Neutrophil (primary cell): ENCODE data around the gene UQCC2.

Experiments used
- H3K27ac ChIP-seq: fragments of 200-600 bp; sonication (generic); 2 replicates; pipeline ENCODE4 v1.5.1; 2016; ENCODE audit warnings: mild to moderate bottlenecking, moderate library complexity
- H3K27me3 ChIP-seq: fragments of 200-600 bp; sonication (generic); 2 replicates; pipeline ENCODE4 v1.6.0; 2016; ENCODE audit warnings: mild to moderate bottlenecking
- H3K36me3 ChIP-seq: fragments of 200-600 bp; sonication (generic); 2 replicates; pipeline ENCODE4 v1.5.1; 2017
- H3K4me1 ChIP-seq, 2 experiments: fragments of 200-600 bp in 1 of 2; sonication (generic) in 1 of 2; 1 replicate in 1 of 2; 2 replicates in 1 of 2; pipeline versions ENCODE4 v1.5.1 to v1.6.1; 2013 to 2016; ENCODE audit warnings: low read depth in 1 of 2, low read length in 1 of 2, mild to moderate bottlenecking in 1 of 2, moderate library complexity in 1 of 2; ENCODE audit not compliant: control insufficient read depth in 1 of 2, insufficient read depth in 1 of 2
- H3K4me3 ChIP-seq, 2 experiments: fragments of 200-600 bp in 1 of 2; sonication (generic) in 1 of 2; 1 replicate in 1 of 2; 2 replicates in 1 of 2; pipeline ENCODE4 v1.5.1; 2013 to 2016; ENCODE audit warnings: low read depth in 1 of 2, low read length in 1 of 2, mild to moderate bottlenecking in 1 of 2, moderate library complexity in 1 of 2
- H3K9me3 ChIP-seq: fragments of 200-600 bp; sonication (generic); 2 replicates; pipeline ENCODE4 v1.5.1; 2016
- TF ChIP-seq, protein P1 (sequence below): fragments of 200-600 bp; sonication (generic); IDR thresholded peaks from 2 replicates; pipeline ENCODE4 v1.5.1; 2016; ENCODE audit warnings: antibody characterized with exemption

UQCC2 gene

DNA sequence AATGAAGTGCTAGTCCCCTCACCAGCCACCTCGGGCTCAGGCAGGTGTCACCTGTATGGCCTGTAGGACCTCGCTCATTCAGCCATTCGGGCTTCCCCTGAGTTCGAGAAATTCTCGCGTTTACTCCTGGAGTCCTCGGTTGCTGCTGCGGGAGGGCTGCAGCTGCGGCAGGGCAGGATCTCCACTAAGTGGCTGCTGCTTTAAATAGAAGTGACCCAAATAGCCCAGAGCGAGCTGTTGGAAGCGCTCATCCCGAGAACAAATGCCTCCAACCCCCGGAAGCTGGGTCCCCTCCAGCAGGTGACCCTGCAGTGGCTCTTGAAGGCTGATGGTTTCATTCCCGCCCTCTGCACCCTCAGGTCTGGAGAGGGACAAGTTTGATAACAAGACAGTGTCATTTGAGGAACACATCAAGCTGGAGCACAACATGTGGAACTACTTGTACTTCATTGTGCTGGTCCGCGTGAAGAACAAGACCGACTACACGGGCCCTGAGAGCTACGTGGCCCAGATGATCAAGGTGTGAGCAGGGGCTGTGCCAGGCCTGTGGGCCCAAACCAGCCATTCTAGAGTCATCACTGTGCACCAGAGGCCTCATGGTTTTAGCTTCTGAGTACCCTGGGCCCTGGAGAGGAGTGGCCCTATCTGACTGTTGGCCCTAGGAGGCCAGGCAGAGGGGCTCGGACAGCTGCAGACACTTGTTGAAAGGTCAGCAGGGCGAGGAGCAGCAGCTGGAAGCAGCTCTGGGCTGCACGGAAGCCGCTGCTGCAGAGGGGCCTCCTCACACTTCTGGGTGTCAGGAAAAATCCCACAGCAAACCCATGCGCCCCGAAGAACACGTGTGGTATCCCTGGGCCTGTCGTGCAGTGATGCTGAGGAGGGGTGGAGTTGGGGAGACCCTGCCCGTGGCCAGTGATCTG is 18.1 kb downstream of the UQCC2 start:
- Histone ChIP-seq H3K36me3 (peaks cover 18% of the 10 kb centered on the region), H3K4me1 (no peaks in the 10 kb centered on the region), H3K27me3 (no peaks in the 10 kb centered on the region), H3K27ac (no peak overlapping the region), H3K9me3 (no peaks in the 10 kb centered on the region), H3K4me3 (no peak overlapping the region)
- TF ChIP-seq, protein P1, sequence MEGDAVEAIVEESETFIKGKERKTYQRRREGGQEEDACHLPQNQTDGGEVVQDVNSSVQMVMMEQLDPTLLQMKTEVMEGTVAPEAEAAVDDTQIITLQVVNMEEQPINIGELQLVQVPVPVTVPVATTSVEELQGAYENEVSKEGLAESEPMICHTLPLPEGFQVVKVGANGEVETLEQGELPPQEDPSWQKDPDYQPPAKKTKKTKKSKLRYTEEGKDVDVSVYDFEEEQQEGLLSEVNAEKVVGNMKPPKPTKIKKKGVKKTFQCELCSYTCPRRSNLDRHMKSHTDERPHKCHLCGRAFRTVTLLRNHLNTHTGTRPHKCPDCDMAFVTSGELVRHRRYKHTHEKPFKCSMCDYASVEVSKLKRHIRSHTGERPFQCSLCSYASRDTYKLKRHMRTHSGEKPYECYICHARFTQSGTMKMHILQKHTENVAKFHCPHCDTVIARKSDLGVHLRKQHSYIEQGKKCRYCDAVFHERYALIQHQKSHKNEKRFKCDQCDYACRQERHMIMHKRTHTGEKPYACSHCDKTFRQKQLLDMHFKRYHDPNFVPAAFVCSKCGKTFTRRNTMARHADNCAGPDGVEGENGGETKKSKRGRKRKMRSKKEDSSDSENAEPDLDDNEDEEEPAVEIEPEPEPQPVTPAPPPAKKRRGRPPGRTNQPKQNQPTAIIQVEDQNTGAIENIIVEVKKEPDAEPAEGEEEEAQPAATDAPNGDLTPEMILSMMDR = no peak

DNA sequence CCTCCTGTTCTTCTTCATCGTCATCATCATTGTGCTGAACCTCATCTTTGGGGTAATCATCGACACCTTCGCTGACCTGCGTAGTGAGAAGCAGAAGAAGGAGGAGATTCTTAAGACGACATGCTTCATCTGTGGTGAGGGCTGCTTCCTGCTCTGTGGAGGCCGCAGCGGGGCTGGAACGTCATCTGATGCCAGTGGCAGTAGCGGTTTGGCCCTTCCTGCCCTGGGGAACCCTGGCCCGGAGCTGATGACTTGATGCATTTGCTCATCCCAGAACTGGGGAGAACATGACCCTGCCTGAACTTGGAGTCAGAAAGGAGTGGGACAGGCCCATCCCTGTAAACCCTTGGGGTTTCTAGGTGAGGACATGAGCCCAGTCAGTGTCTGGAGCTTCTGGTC is 18.7 kb downstream of the UQCC2 start:
- H3K9me3 ChIP-seq = no peaks in the 10 kb centered on the region
- no peaks in the 10 kb centered on the region for H3K4me1 ChIP-seq
- H3K27me3 ChIP-seq = no peaks in the 10 kb centered on the region
- H3K27ac ChIP-seq = no peak overlapping the region
- H3K4me3 ChIP-seq = no peak overlapping the region
- TF ChIP-seq, protein P1 = no peak
- peaks cover 18% of the 10 kb centered on the region for H3K36me3 ChIP-seq

DNA sequence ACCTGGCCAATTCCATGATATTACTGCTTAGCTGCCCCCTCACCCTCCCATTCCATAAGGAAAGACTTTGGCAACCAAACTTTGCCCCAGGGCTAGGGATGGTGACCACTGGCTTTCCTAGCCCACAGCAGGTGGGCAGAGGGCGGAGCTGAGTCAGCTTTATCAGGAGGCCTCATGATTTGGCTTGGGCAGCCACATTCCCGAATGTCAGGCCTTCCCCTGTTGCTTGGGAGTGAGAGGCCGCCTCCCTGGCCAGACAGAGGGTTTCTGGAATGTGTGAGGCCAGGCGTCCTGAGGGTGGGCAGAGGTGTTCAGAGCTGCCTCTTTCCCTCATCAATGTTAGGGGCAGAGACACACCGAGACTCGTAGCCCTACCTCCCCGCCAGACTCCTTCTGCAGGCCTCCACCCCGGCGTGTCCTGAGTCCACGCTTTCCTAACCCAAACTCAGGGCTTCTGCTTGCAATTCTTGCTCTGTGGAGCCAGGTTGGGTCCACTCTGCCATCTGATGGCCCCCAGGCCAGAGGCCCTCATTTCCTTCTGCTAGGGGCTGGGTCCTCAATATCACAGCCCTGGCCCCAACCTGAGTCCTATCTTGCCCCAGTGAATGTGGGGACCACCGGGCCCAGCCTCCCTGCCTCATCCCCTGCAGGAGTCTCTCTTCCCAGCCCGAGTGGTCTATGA is 19.3 kb downstream of the UQCC2 start:
- peaks cover 17% of the 10 kb centered on the region for H3K36me3 ChIP-seq
- no peaks in the 10 kb centered on the region for H3K4me1 ChIP-seq

DNA sequence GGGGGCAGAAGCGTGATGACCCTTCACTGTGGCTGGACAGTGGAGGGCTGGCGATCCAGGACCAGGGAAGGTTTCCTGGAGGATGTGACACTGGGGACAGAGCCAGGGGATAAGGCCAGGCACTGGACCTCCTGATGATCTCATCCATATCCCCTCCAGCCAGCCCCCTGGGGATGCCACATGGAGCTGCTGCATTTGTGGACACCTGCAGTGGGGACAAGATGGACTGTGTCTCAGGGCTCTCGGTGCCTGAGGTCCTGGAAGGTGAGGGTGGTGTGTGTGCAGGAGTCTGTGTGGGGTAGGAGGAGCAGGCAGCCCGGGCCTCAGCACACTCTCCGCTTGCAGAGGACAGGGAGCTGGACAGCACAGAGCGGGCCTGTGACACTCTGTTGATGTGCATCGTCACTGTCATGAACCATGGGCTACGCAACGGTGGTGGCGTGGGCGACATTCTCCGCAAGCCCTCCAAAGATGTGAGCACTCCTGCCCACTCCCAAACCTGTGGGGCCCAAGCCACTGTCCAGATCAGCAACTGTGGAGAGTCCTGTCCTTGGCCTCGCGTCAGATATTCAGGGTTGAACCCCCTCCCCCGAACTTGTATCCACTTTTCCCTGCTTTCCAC is 19.9 kb downstream of the UQCC2 start:
- H3K4me1 ChIP-seq = no peaks in the 10 kb centered on the region

More for the DNA sequence above, 19.3 kb downstream of the UQCC2 start:
- Histone ChIP-seq H3K27me3 (no peaks in the 10 kb centered on the region), H3K9me3 (no peaks in the 10 kb centered on the region), H3K4me3 (no peak overlapping the region), H3K27ac (no peak overlapping the region)
- TF ChIP-seq, protein P1 = no peak

DNA sequence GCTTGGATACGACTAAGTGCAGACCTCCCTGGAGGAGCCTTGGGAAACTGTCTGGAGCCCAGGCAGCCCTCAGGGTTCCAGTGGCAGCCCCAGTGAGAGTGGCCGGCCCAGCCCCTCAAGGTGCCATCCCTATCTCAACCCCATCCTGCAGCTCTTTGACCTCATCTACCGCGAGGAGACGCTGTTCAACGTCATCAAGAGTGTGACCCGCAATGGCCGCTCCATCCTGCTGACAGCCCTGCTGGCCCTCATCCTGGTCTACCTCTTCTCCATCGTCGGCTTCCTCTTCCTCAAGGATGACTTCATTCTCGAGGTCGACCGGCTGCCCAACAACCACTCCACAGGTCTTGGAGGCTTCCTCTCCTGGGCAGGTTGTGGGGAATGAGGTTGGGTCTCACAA is 20.7 kb downstream of the UQCC2 start:
- TF ChIP-seq, protein P1 = no peak
- H3K36me3 ChIP-seq = peaks cover 2% of the 10 kb centered on the region
- H3K9me3 ChIP-seq = no peaks in the 10 kb centered on the region
- H3K27me3 ChIP-seq = no peaks in the 10 kb centered on the region
- no peaks in the 10 kb centered on the region for H3K4me1 ChIP-seq
- no peak overlapping the region for H3K4me3 ChIP-seq
- no peak overlapping the region for H3K27ac ChIP-seq

More for the DNA sequence above, 19.9 kb downstream of the UQCC2 start:
- Histone ChIP-seq H3K27ac (no peak overlapping the region), H3K27me3 (no peaks in the 10 kb centered on the region), H3K36me3 (peaks cover 10% of the 10 kb centered on the region), H3K4me3 (no peak overlapping the region), H3K9me3 (no peaks in the 10 kb centered on the region)
- TF ChIP-seq, protein P1 = no peak
